Sigmoid colon (tissue), 7 donors: ENCODE results near the gene CLEC16A. TPM values are rescaled to one million over a fixed set of nuclear protein-coding genes. Genes with fewer than 3 reads are reported as not detected.

ENCODE experiments used
- DNase-seq: peaks from one replicate; pipeline ENCODE4 v3.0.0-alpha.2; 2019
- H3K27ac ChIP-seq, 4 donors: fragments of 200-600 bp; sonication (generic); one replicate each; pipeline ENCODE4 v1.5.1; 2016 to 2019; ENCODE audit warnings: mild to moderate bottlenecking in 1 of 4
- H3K27me3 ChIP-seq, 3 donors: fragments of 200-600 bp; sonication (generic); one replicate each; pipeline ENCODE4 v1.5.1; 2019; ENCODE audit warnings: mild to moderate bottlenecking in 1 of 3
- H3K36me3 ChIP-seq, 4 donors: fragments of 200-600 bp; sonication (generic); one replicate each; pipeline ENCODE4 v1.5.1; 2016 to 2019
- H3K4me1 ChIP-seq, 4 donors: fragments of 200-600 bp; sonication (generic); one replicate each; pipeline ENCODE4 v1.5.1; 2017 to 2019
- H3K4me3 ChIP-seq, 4 donors: fragments of 200-600 bp; sonication (generic); one replicate each; pipeline ENCODE4 v1.5.1; 2017 to 2019; ENCODE audit warnings: mild to moderate bottlenecking in 2 of 4, moderate library complexity in 1 of 4
- H3K9me3 ChIP-seq, 4 donors: fragments of 200-600 bp in 3 of 4; sonication (generic) in 3 of 4; one replicate each; pipeline versions ENCODE4 v1.5.1 to v1.6.1; 2013 to 2019
- EP300 ChIP-seq, 4 donors: sonication (generic); formaldehyde crosslinking; IDR thresholded peaks; one replicate each; pipeline ENCODE4 v1.6.1; 2017; ENCODE audit warnings: antibody characterized with exemption in 4 of 4
- POLR2A ChIP-seq, 2 donors: fragments of 450-650 bp; IDR thresholded peaks; one replicate each; pipeline ENCODE4 v1.6.1; 2016; ENCODE audit warnings: antibody characterized with exemption in 2 of 2, mild to moderate bottlenecking in 2 of 2, moderate library complexity in 2 of 2
- POLR2AphosphoS5 ChIP-seq, 4 donors: sonication (generic); formaldehyde crosslinking; IDR thresholded peaks; one replicate each; pipeline ENCODE4 v1.6.1; 2017; ENCODE audit warnings: antibody characterized with exemption in 4 of 4
- WGBS, 2 donors: extraction: QIAGEN DNeasy Blood & Tissue Kit; methylation state at CpG; one replicate each; pipeline ENCODE4 v1.1.7; 2013; 5-methylcytosine and 5-hydroxymethylcytosine counted together
- intact Hi-C: fragments of 100-400 bp; cut with DNase I; formaldehyde crosslinking; loops from one replicate; pipeline ENCODE4 v1.15.1; 2023
- polyA plus RNA-seq, 3 donors: library from polyadenylated mRNA; stranded (reverse); fragments of 200-250 nt; gene quantifications; one replicate each; pipeline ENCODE4 v1.2.3, GENCODE V29; 2013
- total RNA-seq, 4 donors: library from RNA; depleted of rRNA; stranded (reverse); fragments of >200 nt; gene quantifications; one replicate each; pipeline ENCODE4 v1.1.0, GENCODE V29; 2016
- TF ChIP-seq, protein P1 (sequence below), 4 experiments: fragments of 450-650 bp in 3 of 4; fragments of 200-600 bp in 1 of 4; IDR thresholded peaks; one replicate each; pipeline ENCODE4 v1.5.1; 2016 to 2019; ENCODE audit warnings: antibody characterized with exemption in 4 of 4, mild to moderate bottlenecking in 3 of 4, moderate library complexity in 2 of 4
- donor health status: healthy with polysubstance abuse.
- donor health status: Bipolar disorder and iron deficiency.
- donor health status: healthy.

Gene CLEC16A
- total and polyA plus RNA-seq, 7 donors: 9.6 to 35.2 (median 24.6) TPM

DNA sequence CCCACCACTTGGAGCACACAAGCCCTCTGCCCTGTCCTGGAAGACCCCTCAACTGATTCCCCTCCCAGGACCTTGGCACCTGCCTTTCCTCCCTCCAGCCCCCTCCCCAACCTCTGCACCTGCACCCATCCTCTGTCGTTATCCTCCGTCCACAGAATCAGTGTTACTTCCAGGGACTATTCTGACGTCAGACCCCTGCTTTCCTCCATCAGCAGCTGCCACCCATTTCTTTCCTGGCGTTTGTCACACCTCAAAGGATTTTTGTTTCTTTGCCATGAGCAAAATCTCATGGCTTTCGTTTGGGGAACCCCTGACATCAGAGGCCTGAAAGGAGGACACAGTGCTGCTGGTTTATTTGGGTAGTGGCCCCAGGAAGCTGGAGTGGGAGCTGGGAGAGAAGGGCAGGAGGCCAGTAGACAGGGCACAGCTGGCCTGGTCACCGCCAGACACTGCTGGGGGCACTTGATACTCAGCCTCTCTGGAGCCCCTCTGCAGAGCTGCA lies 243.2 kb downstream of the CLEC16A start:
- TF ChIP-seq POLR2AphosphoS5 (IDR thresholded peaks at IDR 0.05) (no peak), POLR2A (IDR thresholded peaks at IDR 0.05) (no peak), EP300 (IDR thresholded peaks at IDR 0.05) (no peak)
- TF ChIP-seq, protein P1, sequence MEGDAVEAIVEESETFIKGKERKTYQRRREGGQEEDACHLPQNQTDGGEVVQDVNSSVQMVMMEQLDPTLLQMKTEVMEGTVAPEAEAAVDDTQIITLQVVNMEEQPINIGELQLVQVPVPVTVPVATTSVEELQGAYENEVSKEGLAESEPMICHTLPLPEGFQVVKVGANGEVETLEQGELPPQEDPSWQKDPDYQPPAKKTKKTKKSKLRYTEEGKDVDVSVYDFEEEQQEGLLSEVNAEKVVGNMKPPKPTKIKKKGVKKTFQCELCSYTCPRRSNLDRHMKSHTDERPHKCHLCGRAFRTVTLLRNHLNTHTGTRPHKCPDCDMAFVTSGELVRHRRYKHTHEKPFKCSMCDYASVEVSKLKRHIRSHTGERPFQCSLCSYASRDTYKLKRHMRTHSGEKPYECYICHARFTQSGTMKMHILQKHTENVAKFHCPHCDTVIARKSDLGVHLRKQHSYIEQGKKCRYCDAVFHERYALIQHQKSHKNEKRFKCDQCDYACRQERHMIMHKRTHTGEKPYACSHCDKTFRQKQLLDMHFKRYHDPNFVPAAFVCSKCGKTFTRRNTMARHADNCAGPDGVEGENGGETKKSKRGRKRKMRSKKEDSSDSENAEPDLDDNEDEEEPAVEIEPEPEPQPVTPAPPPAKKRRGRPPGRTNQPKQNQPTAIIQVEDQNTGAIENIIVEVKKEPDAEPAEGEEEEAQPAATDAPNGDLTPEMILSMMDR (IDR thresholded peaks at IDR 0.05): no peak
- Histone ChIP-seq H3K4me3 (no peak overlapping the region), H3K9me3 (no peaks in the 10 kb centered on the region), H3K27ac (no peak overlapping the region), H3K27me3 (no peaks in the 10 kb centered on the region), H3K36me3 (no peaks in the 10 kb centered on the region), H3K4me1 (no peaks in the 10 kb centered on the region)
- 79 to 83% methylated on average over 6 of the region's 6 CpGs for WGBS, 2 donors
- no peak for DNase-seq
- intact Hi-C loops: loop anchor here (10.0 kb wide), 1 partner anchor 213 kb away; no protein-coding TSS in a partner anchor

DNA sequence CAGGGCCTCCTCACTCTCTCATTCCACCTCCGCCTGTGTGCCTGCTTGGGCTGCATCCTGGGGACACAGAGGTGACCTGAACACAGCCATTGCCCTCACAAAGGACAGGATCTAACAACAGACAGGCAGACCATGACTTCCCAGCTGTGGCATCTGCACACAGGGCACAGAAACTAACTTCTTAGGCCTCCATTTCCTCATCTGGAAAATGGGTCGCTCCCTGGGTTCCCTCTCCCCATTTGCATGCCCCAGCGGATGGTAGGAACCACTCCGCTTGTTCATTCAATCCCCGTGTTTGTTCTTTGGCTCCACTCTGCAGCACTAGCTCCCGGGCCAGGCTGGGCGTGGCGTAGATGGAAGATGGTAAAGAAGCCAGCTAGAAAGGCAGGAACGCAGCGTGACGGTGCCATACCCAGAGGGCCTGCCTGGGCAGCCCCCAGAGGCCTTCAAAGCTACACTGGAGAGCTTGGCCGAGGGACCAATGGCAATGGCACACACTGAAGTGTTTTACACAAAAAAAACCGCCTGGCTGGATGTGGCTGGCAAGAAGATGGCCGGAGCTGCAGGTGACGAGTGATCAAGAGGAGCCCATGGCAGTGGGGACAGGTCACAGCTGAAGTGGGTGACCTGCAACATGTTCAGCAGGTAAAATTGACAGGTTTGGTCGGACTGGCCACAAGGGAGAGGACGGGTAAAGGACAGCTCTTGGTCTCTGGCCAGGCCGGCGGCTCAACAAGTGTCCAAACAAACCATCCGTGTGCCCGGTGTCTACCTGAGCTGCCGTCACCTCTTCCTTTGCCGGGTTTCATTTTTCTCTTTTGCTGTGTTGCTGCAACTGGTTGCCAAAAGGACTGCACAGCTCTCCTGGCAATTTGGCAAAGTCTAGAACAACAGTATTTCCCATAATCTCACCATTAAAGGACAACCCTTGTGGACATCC lies 244.7 kb downstream of the CLEC16A start:
- Histone ChIP-seq H3K27me3 (no peaks in the 10 kb centered on the region), H3K36me3 (no peaks in the 10 kb centered on the region), H3K9me3 (no peaks in the 10 kb centered on the region), H3K4me1 (no peaks in the 10 kb centered on the region), H3K27ac (no peak overlapping the region), H3K4me3 (no peak overlapping the region)
- 59 to 84% methylated on average over 23 of the region's 23 CpGs for WGBS, 2 donors
- intact Hi-C loops: loop anchor here (10.0 kb wide), 1 partner anchor 214 kb away; no protein-coding TSS in a partner anchor
- no peak for TF ChIP-seq POLR2AphosphoS5 (IDR thresholded peaks at IDR 0.05)
- no peak for DNase-seq

DNA sequence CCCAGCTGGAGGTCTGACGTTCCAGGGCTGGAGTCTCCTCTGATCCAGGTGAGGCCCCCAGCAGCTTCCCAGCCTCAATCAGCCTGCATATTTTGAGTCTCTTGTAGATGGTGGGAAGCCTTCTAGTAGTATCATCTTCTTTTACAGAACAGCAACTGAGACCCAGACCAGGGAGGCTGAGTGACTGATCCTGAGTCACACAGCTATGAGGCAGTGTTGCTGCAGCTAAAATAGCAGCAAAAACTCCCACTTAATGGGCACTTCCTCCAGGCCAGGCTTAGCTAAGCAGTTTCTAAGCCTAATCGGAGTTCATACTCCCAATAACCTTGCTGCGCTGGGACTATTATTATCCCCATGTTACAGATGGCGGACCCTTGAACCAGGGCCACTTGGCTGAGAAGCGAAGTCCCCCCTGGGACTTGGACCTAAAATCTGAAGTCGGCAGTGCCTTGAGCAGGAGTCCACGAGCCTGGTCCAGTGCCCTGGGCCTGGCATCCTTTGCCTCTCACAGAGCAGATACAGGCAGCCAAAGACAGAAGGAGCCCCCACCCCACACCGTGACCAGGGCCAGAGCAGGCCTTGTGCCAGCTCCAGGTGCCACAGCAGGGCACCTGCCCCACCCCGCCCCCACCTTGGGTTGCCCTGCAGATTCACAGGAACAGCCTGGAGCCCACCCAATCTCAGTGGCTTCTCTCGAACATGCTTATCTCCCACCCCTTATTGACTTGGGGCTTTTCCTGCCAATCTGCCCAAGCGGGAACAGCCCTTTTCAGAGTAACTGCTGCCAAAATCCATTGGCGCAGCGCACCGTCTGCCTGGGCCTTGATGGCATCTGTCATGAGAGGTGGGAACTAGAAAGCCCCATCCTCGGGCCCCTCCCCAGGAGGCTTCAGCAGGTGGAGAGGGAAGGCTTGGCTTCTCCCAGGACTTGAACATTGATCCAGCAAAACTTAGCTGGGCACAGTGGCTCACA lies 246.5 kb downstream of the CLEC16A start:
- TF ChIP-seq POLR2AphosphoS5 (IDR thresholded peaks at IDR 0.05) (no peak), POLR2A (IDR thresholded peaks at IDR 0.05) (no peak), EP300 (IDR thresholded peaks at IDR 0.05) (no peak)
- TF ChIP-seq, protein P1 (IDR thresholded peaks at IDR 0.05): no peak
- no peaks in the 10 kb centered on the region for H3K4me1 ChIP-seq
- 85 to 89% methylated on average over 15 of the region's 15 CpGs for WGBS, 2 donors
- no peak for DNase-seq
- no peak overlapping the region for H3K27ac ChIP-seq
- no peaks in the 10 kb centered on the region for H3K27me3 ChIP-seq
- H3K9me3 ChIP-seq: no peaks in the 10 kb centered on the region
- intact Hi-C loops: no loop called here
- no peak overlapping the region for H3K4me3 ChIP-seq
- H3K36me3 ChIP-seq: no peaks in the 10 kb centered on the region

DNA sequence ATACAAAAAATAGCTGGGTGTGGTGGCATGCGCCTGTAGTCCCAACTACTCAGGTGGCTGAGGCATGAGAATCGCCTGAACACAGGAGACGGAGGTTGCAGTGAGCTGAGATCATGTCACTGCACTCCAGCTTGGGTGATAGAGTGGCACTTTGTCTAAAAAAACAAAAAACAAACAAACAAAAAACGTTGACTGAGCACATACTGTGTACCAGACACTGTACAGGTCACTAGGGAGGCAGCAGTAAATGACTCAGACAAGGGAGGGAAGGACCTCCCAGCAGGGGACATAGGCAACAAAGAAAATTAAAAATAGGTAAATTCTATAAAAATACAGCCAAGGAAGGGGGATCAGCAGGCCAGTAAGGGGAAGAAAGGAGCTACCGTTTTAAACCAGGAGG lies 247.3 kb downstream of the CLEC16A start:
- H3K4me3 ChIP-seq: no peak overlapping the region
- DNase-seq: no peak
- WGBS, 2 donors: 69 to 80% methylated on average over 5 of the region's 5 CpGs
- no peaks in the 10 kb centered on the region for H3K27me3 ChIP-seq
- H3K9me3 ChIP-seq: no peaks in the 10 kb centered on the region
- TF ChIP-seq POLR2AphosphoS5 (IDR thresholded peaks at IDR 0.05) (no peak), POLR2A (IDR thresholded peaks at IDR 0.05) (no peak)
- TF ChIP-seq, protein P1 (IDR thresholded peaks at IDR 0.05): no peak
- no peak overlapping the region for H3K27ac ChIP-seq
- intact Hi-C loops: no loop called here
- no peaks in the 10 kb centered on the region for H3K4me1 ChIP-seq
- H3K36me3 ChIP-seq: no peaks in the 10 kb centered on the region

DNA sequence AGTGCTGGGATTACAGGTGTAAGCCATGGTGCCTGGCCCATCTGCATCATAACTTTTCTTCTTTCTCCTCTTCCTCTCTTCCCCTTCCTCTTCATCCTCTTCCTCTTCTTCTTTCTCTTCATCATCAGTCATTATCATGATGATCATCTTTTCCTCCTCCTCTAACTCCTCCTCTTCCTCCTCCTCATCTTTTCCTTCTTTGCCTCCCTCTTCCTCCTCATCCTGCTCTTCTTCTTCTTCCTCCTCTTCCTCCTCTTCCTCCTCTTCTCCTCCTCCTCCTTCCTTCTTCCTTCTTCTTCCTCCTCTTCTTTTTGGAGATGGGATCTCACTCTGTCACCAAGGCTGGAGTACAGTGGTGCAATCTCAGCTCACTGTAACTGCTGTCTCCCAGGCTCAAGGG lies 249.1 kb downstream of the CLEC16A start:
- intact Hi-C loops: no loop called here
- H3K4me1 ChIP-seq: no peaks in the 10 kb centered on the region
- DNase-seq: no peak
- H3K9me3 ChIP-seq: no peaks in the 10 kb centered on the region
- H3K4me3 ChIP-seq: no peak overlapping the region
- H3K27me3 ChIP-seq: no peaks in the 10 kb centered on the region
- H3K27ac ChIP-seq: no peak overlapping the region
- TF ChIP-seq POLR2A (IDR thresholded peaks at IDR 0.05): no peak
- TF ChIP-seq, protein P1 (IDR thresholded peaks at IDR 0.05): no peak
- TF ChIP-seq POLR2AphosphoS5 (IDR thresholded peaks at IDR 0.05): no peak
- TF ChIP-seq EP300 (IDR thresholded peaks at IDR 0.05): no peak
- H3K36me3 ChIP-seq: no peaks in the 10 kb centered on the region
